ENCODE data around the gene DUSP21.

- TF ChIP-seq POLR2A (IDR thresholded peaks at IDR 0.05) (no peak), CTCF (IDR thresholded peaks at IDR 0.05) (no peak)
Measured at GRCh38 chrX:44882635-44883034, 38.8 kb downstream of the DUSP21 start.
